ENCODE data around the gene GULP1. TPM values are rescaled to one million over a fixed set of nuclear protein-coding genes. Genes with fewer than 3 reads are reported as not detected.

Gene GULP1
- total RNA-seq, 4 donors from 2014 or later: 13.4 to 20.0 (median 17.3) TPM

DNA sequence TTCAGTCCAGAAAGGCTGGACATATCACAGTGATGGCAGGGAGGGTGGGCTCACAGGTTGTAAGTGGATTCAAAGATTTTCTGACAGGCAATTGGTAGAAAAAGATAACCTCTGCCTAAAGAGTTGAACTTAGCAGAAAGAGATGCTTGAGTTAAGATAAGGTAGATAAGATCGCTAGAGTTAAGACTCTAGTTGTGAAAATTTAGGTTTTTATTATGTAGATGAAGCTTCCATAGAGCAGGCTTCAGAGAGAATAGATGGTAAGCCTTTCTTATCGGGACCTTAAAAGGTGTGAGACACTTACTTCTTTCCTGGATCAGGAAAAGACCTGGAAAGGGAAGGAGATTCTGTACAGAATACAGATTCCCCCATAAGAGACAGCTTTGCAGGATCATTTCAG lies 134.4 kb downstream of the GULP1 start:
- intact Hi-C loops (cut with DNase I; ENCODE audit: low total_unique reads): no loop called here
- 26 to 54% methylated on average over 2 of the region's 2 CpGs for WGBS, 2 donors
- no peak for TF ChIP-seq POLR2A (IDR thresholded peaks at IDR 0.05)
- TF ChIP-seq, protein P1, sequence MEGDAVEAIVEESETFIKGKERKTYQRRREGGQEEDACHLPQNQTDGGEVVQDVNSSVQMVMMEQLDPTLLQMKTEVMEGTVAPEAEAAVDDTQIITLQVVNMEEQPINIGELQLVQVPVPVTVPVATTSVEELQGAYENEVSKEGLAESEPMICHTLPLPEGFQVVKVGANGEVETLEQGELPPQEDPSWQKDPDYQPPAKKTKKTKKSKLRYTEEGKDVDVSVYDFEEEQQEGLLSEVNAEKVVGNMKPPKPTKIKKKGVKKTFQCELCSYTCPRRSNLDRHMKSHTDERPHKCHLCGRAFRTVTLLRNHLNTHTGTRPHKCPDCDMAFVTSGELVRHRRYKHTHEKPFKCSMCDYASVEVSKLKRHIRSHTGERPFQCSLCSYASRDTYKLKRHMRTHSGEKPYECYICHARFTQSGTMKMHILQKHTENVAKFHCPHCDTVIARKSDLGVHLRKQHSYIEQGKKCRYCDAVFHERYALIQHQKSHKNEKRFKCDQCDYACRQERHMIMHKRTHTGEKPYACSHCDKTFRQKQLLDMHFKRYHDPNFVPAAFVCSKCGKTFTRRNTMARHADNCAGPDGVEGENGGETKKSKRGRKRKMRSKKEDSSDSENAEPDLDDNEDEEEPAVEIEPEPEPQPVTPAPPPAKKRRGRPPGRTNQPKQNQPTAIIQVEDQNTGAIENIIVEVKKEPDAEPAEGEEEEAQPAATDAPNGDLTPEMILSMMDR (IDR thresholded peaks at IDR 0.05): no peak
- no peak overlapping the region for H3K4me3 ChIP-seq (ENCODE audit: low read depth, poor library complexity, severe bottlenecking)
- no peak for DNase-seq (ENCODE audit: low spot score in 2 of 2)

DNA sequence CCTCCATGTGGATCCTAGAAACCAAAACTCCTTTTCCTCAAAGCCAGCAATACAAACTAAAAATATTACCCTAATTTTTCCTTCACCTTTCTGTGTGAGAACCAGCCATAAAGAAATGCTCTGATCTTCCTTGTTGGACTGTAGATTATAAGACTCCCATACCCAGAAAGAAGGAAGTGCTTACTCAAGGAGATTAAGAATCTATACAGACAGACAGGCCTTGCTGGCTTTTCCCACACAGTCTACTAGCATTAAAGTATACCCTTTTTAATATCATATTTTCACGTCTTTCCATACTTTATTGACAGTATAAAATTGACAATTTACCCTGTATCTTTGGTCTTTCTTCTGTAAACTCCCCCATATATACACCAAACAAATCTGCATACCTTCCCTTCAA lies 139.0 kb downstream of the GULP1 start:
- intact Hi-C loops (cut with DNase I; ENCODE audit: low total_unique reads): no loop called here
- no peak for DNase-seq (ENCODE audit: low spot score in 2 of 2)
- no peak for TF ChIP-seq POLR2A (IDR thresholded peaks at IDR 0.05)
- TF ChIP-seq, protein P1 (IDR thresholded peaks at IDR 0.05): no peak
- no peak overlapping the region for H3K4me3 ChIP-seq (ENCODE audit: low read depth, poor library complexity, severe bottlenecking)
- 90 to 97% methylated on average over 1 of the region's 1 CpG for WGBS, 2 donors

DNA sequence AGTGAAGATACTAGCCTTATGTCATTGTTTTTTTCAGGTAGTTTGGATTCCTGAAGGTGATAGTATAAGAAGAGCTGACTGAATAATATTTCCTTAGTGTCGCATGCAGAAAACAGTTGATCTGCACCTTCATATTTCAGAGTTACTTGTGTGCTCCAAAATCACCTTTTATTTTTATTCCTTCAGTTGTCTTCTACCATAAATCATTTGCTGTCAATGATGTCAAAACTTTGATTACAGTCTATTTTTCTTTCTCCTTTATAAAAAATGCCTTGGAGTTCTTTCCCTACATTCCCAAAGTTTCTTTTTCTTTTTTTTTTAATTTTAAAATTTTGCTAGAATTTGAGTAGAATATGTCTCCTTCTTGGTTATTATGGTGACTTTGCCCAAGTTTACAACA lies 142.3 kb downstream of the GULP1 start:
- TF ChIP-seq POLR2A (IDR thresholded peaks at IDR 0.05): no peak
- TF ChIP-seq, protein P1 (IDR thresholded peaks at IDR 0.05): no peak

DNA sequence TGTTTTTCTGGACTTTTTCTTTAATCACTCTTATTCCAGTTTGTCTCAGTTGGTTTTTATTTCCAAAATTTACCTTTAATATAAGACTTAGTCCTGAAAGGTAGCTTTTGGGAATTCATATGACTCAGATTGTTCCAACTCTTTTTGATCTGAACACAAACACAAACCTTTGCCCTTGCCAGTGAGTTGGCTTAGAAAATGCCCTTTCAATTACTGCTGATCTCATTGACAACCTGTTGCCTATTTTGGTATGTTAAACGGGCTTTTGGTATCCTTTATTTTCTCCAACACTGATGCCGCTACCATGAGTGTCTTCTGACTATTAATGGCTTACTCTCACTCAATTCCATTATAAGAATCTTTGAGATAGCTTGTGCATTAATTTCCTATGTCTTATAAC lies 143.4 kb downstream of the GULP1 start:
- intact Hi-C loops (cut with DNase I; ENCODE audit: low total_unique reads): no loop called here
- WGBS, 2 donors: 90 to 91% methylated on average over 2 of the region's 2 CpGs
- no peak for TF ChIP-seq POLR2A (IDR thresholded peaks at IDR 0.05)
- TF ChIP-seq, protein P1 (IDR thresholded peaks at IDR 0.05): no peak
- no peak overlapping the region for H3K4me3 ChIP-seq (ENCODE audit: low read depth, poor library complexity, severe bottlenecking)
- DNase-seq (ENCODE audit: low spot score in 2 of 2): no peak

More for the DNA sequence above, 142.3 kb downstream of the GULP1 start:
- H3K4me3 ChIP-seq (ENCODE audit: low read depth, poor library complexity, severe bottlenecking): no peak overlapping the region
- DNase-seq (ENCODE audit: low spot score in 2 of 2): no peak
- intact Hi-C loops (cut with DNase I; ENCODE audit: low total_unique reads): no loop called here
- 96 to 100% methylated on average over 1 of the region's 1 CpG for WGBS, 2 donors

DNA sequence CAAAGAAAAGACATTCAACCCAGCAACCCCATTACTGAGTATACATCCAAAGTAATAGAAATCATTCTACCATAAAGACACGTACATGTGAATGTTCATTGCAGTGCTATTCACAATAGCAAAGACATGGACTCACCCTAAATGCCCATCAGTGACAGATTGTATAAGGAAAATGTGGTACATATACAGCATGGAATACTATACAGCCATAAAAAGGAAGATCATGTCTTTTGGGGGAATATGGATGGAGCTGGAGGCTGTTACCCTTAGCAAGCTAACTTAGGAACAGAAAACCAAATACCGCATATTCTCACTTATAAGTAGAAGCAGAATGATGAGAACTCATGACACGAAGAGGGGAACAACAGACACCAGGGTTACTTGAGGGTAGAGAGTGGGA lies 145.9 kb downstream of the GULP1 start:
- intact Hi-C loops (cut with DNase I; ENCODE audit: low total_unique reads): no loop called here
- DNase-seq (ENCODE audit: low spot score in 2 of 2): no peak
- TF ChIP-seq, protein P1 (IDR thresholded peaks at IDR 0.05): no peak
- no peak for TF ChIP-seq POLR2A (IDR thresholded peaks at IDR 0.05)
- no peak overlapping the region for H3K4me3 ChIP-seq (ENCODE audit: low read depth, poor library complexity, severe bottlenecking)
- 92 to 93% methylated on average over 3 of the region's 3 CpGs for WGBS, 2 donors

GRCh38 chr2:188439986-188440385 lies 148.3 kb downstream of the GULP1 start:
- no peak for TF ChIP-seq POLR2A (IDR thresholded peaks at IDR 0.05)
- TF ChIP-seq, protein P1 (IDR thresholded peaks at IDR 0.05): no peak
- intact Hi-C loops (cut with DNase I; ENCODE audit: low total_unique reads): no loop called here

More at GRCh38 chr2:188439986-188440385, 148.3 kb downstream of the GULP1 start:
- DNase-seq (ENCODE audit: low spot score in 2 of 2): no peak
- no peak overlapping the region for H3K4me3 ChIP-seq (ENCODE audit: low read depth, poor library complexity, severe bottlenecking)
